SJSA1 (cell line): Measurements from ENCODE around the gene PPFIBP2. TPM values are rescaled to one million over a fixed set of nuclear protein-coding genes. Genes with fewer than 3 reads are reported as not detected.

Source experiments
- DNase-seq, 2 experiments: peaks; one replicate each; pipeline ENCODE4 v3.0.0-alpha.2; 2015 to 2020; ENCODE audit warnings: low spot score in 2 of 2, low read depth in 1 of 2
- H3K27ac ChIP-seq: fragments of 250-450 bp; sonication (Bioruptor Pico); 2 replicates; pipeline ENCODE4 v1.5.1; 2020; ENCODE audit warnings: mild to moderate bottlenecking, moderate library complexity
- H3K27me3 ChIP-seq: fragments of 250-450 bp; sonication (Bioruptor Pico); replicated peaks from 2 replicates; pipeline ENCODE4 v1.5.1; 2020; ENCODE audit warnings: mild to moderate bottlenecking, moderate library complexity
- H3K36me3 ChIP-seq: fragments of 250-450 bp; sonication (Bioruptor Pico); 2 replicates; pipeline ENCODE4 v1.5.1; 2020; ENCODE audit warnings: mild to moderate bottlenecking
- H3K4me1 ChIP-seq: fragments of 250-450 bp; sonication (Bioruptor Pico); replicated peaks from 2 replicates; pipeline ENCODE4 v1.6.1; 2021; ENCODE audit warnings: mild to moderate bottlenecking
- H3K4me3 ChIP-seq: fragments of 250-450 bp; sonication (Bioruptor Pico); 2 replicates; pipeline ENCODE4 v1.5.1; 2020; ENCODE audit warnings: mild to moderate bottlenecking
- H3K9me3 ChIP-seq: fragments of 250-450 bp; sonication (Bioruptor Pico); replicated peaks from 2 replicates; pipeline ENCODE4 v1.5.1; 2020; ENCODE audit warnings: mild to moderate bottlenecking
- total RNA-seq: library from RNA; depleted of rRNA; stranded (reverse); fragments of >200 nt; shearing (Covaris generic); gene quantifications from 2 replicates; pipeline ENCODE4 v1.2.3, GENCODE V29; 2014

The PPFIBP2 gene
- total RNA-seq, 1 experiment from 2014 or later = 7.4 TPM

GRCh38 chr11:7489376-7489775 lies 24.4 kb upstream of the PPFIBP2 start:
- Histone ChIP-seq H3K9me3 (no peaks in the 10 kb centered on the region), H3K27ac (no peak overlapping the region), H3K27me3 (no peaks in the 10 kb centered on the region), H3K36me3 (no peaks in the 10 kb centered on the region), H3K4me3 (no peak overlapping the region), H3K4me1 (peaks cover 27% of the 10 kb centered on the region)
- no peak for DNase-seq

- Histone ChIP-seq H3K27ac (no peak overlapping the region), H3K27me3 (no peaks in the 10 kb centered on the region), H3K36me3 (no peaks in the 10 kb centered on the region), H3K4me1 (peaks cover 27% of the 10 kb centered on the region), H3K4me3 (no peak overlapping the region), H3K9me3 (no peaks in the 10 kb centered on the region)
- peak; percentile 20 to 37 for DNase-seq
Observed at GRCh38 chr11:7490054-7490453, 23.7 kb upstream of the PPFIBP2 start.

GRCh38 chr11:7490535-7490934 lies 23.3 kb upstream of the PPFIBP2 start:
- no peak for DNase-seq
- no peak overlapping the region for H3K27ac ChIP-seq
- no peaks in the 10 kb centered on the region for H3K36me3 ChIP-seq
- H3K4me3 ChIP-seq = no peak overlapping the region
- H3K27me3 ChIP-seq = no peaks in the 10 kb centered on the region
- no peaks in the 10 kb centered on the region for H3K9me3 ChIP-seq
- H3K4me1 ChIP-seq = peaks cover 27% of the 10 kb centered on the region

- no peak overlapping the region for H3K27ac ChIP-seq
- peaks cover 27% of the 10 kb centered on the region for H3K4me1 ChIP-seq
- no peak overlapping the region for H3K4me3 ChIP-seq
- H3K9me3 ChIP-seq = no peaks in the 10 kb centered on the region
- H3K36me3 ChIP-seq = no peaks in the 10 kb centered on the region
- no peak for DNase-seq
- no peaks in the 10 kb centered on the region for H3K27me3 ChIP-seq
Observed at GRCh38 chr11:7492253-7492652, 21.5 kb upstream of the PPFIBP2 start.

GRCh38 chr11:7493670-7494069 lies 20.1 kb upstream of the PPFIBP2 start:
- Histone ChIP-seq H3K36me3 (no peaks in the 10 kb centered on the region), H3K27ac (no peak overlapping the region), H3K9me3 (no peaks in the 10 kb centered on the region), H3K4me3 (no peak overlapping the region), H3K27me3 (no peaks in the 10 kb centered on the region), H3K4me1 (peaks cover 27% of the 10 kb centered on the region)
- DNase-seq = no peak

GRCh38 chr11:7494086-7494745 lies 19.6 kb upstream of the PPFIBP2 start:
- Histone ChIP-seq H3K27ac (no peak overlapping the region), H3K27me3 (no peaks in the 10 kb centered on the region), H3K4me3 (no peak overlapping the region), H3K9me3 (no peaks in the 10 kb centered on the region), H3K4me1 (peaks cover 24% of the 10 kb centered on the region), H3K36me3 (no peaks in the 10 kb centered on the region)
- DNase-seq = no peak

GRCh38 chr11:7495882-7496551 lies 17.8 kb upstream of the PPFIBP2 start:
- Histone ChIP-seq H3K27ac (no peak overlapping the region), H3K4me3 (no peak overlapping the region), H3K4me1 (peaks cover 10% of the 10 kb centered on the region), H3K27me3 (no peaks in the 10 kb centered on the region), H3K9me3 (no peaks in the 10 kb centered on the region), H3K36me3 (no peaks in the 10 kb centered on the region)
- no peak for DNase-seq

GRCh38 chr11:7498193-7498592 lies 15.6 kb upstream of the PPFIBP2 start:
- Histone ChIP-seq H3K9me3 (no peaks in the 10 kb centered on the region), H3K36me3 (no peaks in the 10 kb centered on the region), H3K27ac (no peak overlapping the region), H3K4me3 (no peak overlapping the region), H3K4me1 (no peaks in the 10 kb centered on the region), H3K27me3 (no peaks in the 10 kb centered on the region)
- DNase-seq = no peak

GRCh38 chr11:7499081-7499480 lies 14.7 kb upstream of the PPFIBP2 start:
- Histone ChIP-seq H3K27me3 (no peaks in the 10 kb centered on the region), H3K4me1 (no peaks in the 10 kb centered on the region), H3K4me3 (no peak overlapping the region), H3K36me3 (no peaks in the 10 kb centered on the region), H3K27ac (no peak overlapping the region), H3K9me3 (no peaks in the 10 kb centered on the region)
- no peak for DNase-seq

GRCh38 chr11:7500251-7500650 lies 13.5 kb upstream of the PPFIBP2 start:
- Histone ChIP-seq H3K36me3 (no peaks in the 10 kb centered on the region), H3K27me3 (no peaks in the 10 kb centered on the region), H3K9me3 (no peaks in the 10 kb centered on the region), H3K4me3 (no peak overlapping the region), H3K27ac (no peak overlapping the region), H3K4me1 (no peaks in the 10 kb centered on the region)
- DNase-seq = no peak

- no peak for DNase-seq
- H3K4me1 ChIP-seq = no peaks in the 10 kb centered on the region
- H3K36me3 ChIP-seq = no peaks in the 10 kb centered on the region
- H3K9me3 ChIP-seq = no peaks in the 10 kb centered on the region
- no peak overlapping the region for H3K27ac ChIP-seq
- no peaks in the 10 kb centered on the region for H3K27me3 ChIP-seq
- H3K4me3 ChIP-seq = no peak overlapping the region
Observed at GRCh38 chr11:7501251-7501650, 12.5 kb upstream of the PPFIBP2 start.

GRCh38 chr11:7501894-7502293 lies 11.9 kb upstream of the PPFIBP2 start:
- H3K9me3 ChIP-seq = no peaks in the 10 kb centered on the region
- H3K36me3 ChIP-seq = no peaks in the 10 kb centered on the region
- no peak overlapping the region for H3K4me3 ChIP-seq
- DNase-seq = no peak
- no peaks in the 10 kb centered on the region for H3K27me3 ChIP-seq
- H3K4me1 ChIP-seq = no peaks in the 10 kb centered on the region
- no peak overlapping the region for H3K27ac ChIP-seq

- H3K27me3 ChIP-seq = no peaks in the 10 kb centered on the region
- no peak overlapping the region for H3K27ac ChIP-seq
- DNase-seq = no peak
- H3K9me3 ChIP-seq = no peaks in the 10 kb centered on the region
- H3K4me1 ChIP-seq = no peaks in the 10 kb centered on the region
- H3K36me3 ChIP-seq = no peaks in the 10 kb centered on the region
- H3K4me3 ChIP-seq = no peak overlapping the region
Observed at GRCh38 chr11:7506243-7506642, 7.6 kb upstream of the PPFIBP2 start.

- Histone ChIP-seq H3K36me3 (no peaks in the 10 kb centered on the region), H3K9me3 (no peaks in the 10 kb centered on the region), H3K27me3 (no peaks in the 10 kb centered on the region), H3K27ac (no peak overlapping the region), H3K4me1 (peaks cover 8% of the 10 kb centered on the region), H3K4me3 (no peak overlapping the region)
- no peak for DNase-seq
Observed at GRCh38 chr11:7508087-7508486, 5.7 kb upstream of the PPFIBP2 start.

GRCh38 chr11:7509966-7510365 lies 3.8 kb upstream of the PPFIBP2 start:
- Histone ChIP-seq H3K36me3 (no peaks in the 10 kb centered on the region), H3K9me3 (no peaks in the 10 kb centered on the region), H3K4me1 (peaks cover 16% of the 10 kb centered on the region), H3K4me3 (no peak overlapping the region), H3K27ac (no peak overlapping the region), H3K27me3 (no peaks in the 10 kb centered on the region)
- no peak for DNase-seq
